Activated naive CD4-positive, alpha-beta T cell treated with anti-CD3 and anti-CD28 coated beads, Interleukin-2, amount 50 U/mL, for 72 hours (primary cell): ENCODE measurements around the gene DCAF12L2. TPM values are rescaled to one million over a fixed set of nuclear protein-coding genes. Genes with fewer than 3 reads are reported as not detected.
"Not testable (repeated sequence)": the region's sequence is repeated elsewhere in the genome, so short reads cannot be mapped to it uniquely, and the experiment has no call there.

Experiments used
- ATAC-seq, 2 donors: fragments of 150-1000 bp; cut with Tn5 transposase; 2 replicates each; pipeline ENCODE4 v1.10.0; 2021; ENCODE audit warnings: mild to moderate bottlenecking in 2 of 2, moderate library complexity in 2 of 2
- DNase-seq, 2 donors: peaks; one replicate each; pipeline ENCODE4 v3.0.0; 2021 to 2022; ENCODE audit warnings: low spot score in 2 of 2
- H3K27ac Mint-ChIP-seq, 2 donors: one replicate each; pipeline ENCODE4 v1.8.0; 2022; ENCODE audit warnings: mild to moderate bottlenecking in 2 of 2, mixed read lengths in 2 of 2
- H3K36me3 Mint-ChIP-seq, 2 donors: one replicate each; pipeline ENCODE4 v1.8.0; 2022; ENCODE audit warnings: mixed read lengths in 2 of 2
- H3K9me3 Mint-ChIP-seq, 2 donors: one replicate each; pipeline ENCODE4 v1.8.0; 2022; ENCODE audit warnings: mixed read lengths in 2 of 2
- total RNA-seq, 2 donors: library from RNA; stranded (reverse); gene quantifications; one replicate each; pipeline ENCODE4 v1.2.3, GENCODE V29; 2022

The DCAF12L2 gene
- not detected for total RNA-seq

DNA sequence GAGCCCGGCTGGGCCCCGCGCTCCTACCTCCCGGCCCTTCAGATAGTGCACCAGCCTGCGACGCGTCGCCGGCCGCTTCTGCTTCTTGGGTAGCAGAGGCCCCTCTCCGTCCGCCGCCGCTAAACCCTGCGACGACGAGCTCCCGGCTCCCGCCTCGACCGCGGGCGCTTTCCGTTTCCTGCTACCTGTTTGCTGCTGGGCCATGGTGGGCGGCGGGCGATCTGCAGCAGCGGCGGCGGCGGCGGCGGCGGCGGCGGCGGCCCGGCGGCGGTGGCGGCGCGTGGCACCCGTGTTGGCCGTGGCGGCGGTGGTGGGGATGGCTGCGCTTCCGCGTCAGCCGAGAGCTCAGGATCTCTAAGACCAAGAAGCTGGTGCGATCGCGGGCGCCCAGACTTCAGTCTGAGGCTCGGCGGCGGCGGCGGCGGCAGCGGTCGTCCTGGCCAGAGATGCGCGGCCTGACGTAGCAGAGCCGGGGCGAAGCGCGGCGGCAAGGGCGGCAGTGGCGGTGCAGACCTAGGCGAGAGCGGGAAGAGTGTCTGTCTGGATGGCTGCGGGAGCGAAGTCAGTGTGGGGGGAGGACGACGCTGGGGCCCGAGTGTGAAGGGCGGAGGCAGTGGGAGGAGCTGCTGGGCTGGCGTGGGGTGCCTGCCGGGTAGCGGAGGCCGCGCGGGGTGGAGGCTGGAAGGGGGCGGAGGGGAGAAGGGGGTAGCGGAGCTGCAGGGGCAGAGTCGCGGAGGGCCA, at the start of gene DCAF12L2:
Gene DCAF12L2, minus strand, starts transcription at position 569 of the 741 bp plus-strand sequence. Its CDS starts 365 bp downstream, at position 204.
- Mint-ChIP-seq H3K9me3 (no peaks in the 10 kb centered on the region), H3K27ac (no peak within 1 kb of the TSS), H3K36me3 (no peaks in the 10 kb centered on the region)
- ATAC-seq (peak in 1 of 2 donors; percentile 30), DNase-seq (no peak)

GRCh38 chrX:126190888-126191287, 24.8 kb upstream of the DCAF12L2 start:
- ATAC-seq, H3K9me3 Mint-ChIP-seq, H3K27ac Mint-ChIP-seq: not testable (repeated sequence)

GRCh38 chrX:126177133-126177840, 11.2 kb upstream of the DCAF12L2 start:
- Mint-ChIP-seq H3K27ac (no peak overlapping the region), H3K36me3 (no peaks in the 10 kb centered on the region), H3K9me3 (no peaks in the 10 kb centered on the region)
- DNase-seq (no peak), ATAC-seq (no peak)

More at GRCh38 chrX:126190888-126191287, 24.8 kb upstream of the DCAF12L2 start:
- DNase-seq, H3K36me3 Mint-ChIP-seq: not testable (repeated sequence)

DNA sequence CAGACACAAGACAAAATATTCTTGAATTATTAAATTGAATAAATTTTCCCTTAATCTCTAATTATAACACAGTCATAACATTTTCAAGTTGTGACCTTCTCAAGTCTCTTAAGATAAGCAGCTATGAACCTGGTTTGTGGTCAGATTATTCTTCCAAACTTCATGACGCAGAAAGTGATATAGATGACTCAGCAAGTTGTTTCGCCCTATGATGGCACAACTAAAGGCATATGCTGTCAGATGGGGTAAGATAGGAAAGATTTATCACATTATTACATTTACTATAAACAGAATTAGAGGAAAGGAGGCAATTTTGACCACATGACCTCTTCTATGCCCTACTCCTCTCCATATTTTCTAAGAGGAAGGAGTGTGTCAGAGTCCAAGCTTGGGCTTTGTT, 4.6 kb upstream of the DCAF12L2 start:
- DNase-seq (no peak), ATAC-seq (no peak)
- Mint-ChIP-seq H3K27ac (no peak overlapping the region), H3K9me3 (no peaks in the 10 kb centered on the region), H3K36me3 (no peaks in the 10 kb centered on the region)

GRCh38 chrX:126167560-126167959, 1.5 kb upstream of the DCAF12L2 start:
- no peaks in the 10 kb centered on the region for H3K9me3 Mint-ChIP-seq
- H3K27ac Mint-ChIP-seq, result no peak overlapping the region
- no peaks in the 10 kb centered on the region for H3K36me3 Mint-ChIP-seq
- no peak for DNase-seq
- ATAC-seq, result no peak

DNA sequence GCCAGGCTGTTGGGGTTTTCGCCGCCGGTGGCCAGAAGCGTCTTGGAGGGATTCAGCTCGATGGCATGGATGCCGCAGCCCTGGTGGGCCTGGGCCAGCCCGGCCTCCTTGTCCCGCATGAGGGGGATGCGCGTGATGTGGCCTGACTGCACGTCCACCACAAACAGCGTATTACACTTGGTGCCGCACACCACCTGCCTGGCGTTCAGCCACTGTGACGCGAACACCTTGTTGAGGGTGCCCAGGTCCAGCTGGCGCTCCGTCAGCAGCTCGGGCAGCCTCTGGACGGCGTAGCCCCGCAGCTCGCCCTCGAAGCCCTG, 728 bp downstream of the DCAF12L2 start:
- no peak for DNase-seq
- Mint-ChIP-seq H3K9me3 (no peaks in the 10 kb centered on the region), H3K27ac (no peak overlapping the region), H3K36me3 (no peaks in the 10 kb centered on the region)
- ATAC-seq, result no peak

DNA sequence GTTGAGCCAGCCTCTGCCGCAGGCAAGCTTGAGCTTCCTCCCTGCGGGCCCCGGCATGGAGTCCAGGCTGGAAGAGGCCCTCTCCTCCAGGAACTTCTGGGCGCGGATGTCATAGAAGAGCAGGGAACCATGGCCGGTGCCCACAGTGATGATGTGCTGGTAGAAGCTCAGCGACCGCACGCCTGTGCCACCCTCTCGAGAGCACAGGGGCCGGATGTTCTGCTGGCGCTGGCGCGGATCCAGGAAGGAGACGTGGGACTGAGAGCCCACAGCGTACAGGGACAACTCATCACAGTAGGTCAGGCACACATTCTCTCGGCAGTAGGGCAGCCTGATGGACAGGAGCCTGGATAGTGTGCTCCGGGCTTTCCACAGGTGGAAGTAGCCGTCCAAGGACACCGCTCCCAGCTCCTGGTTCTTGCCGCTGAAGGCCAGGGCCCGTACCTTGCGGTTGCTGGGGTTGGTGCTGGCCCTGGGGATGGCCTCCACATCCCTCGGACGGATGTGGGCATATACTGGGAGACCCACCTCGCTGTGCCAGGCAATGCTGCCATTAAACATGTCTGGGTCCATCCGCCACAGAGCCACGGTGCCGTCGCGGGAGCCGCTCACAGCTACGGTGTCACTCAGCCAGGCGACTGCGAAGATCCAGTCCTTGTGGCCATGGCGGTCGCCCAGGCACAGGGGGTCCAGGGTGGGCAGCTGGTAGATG, 1.2 kb downstream of the DCAF12L2 start:
- Mint-ChIP-seq H3K27ac (no peak overlapping the region), H3K36me3 (no peaks in the 10 kb centered on the region), H3K9me3 (no peaks in the 10 kb centered on the region)
- DNase-seq (no peak), ATAC-seq (no peak)

- no peak overlapping the region for H3K27ac Mint-ChIP-seq
- ATAC-seq (no peak), DNase-seq (no peak)
- no peaks in the 10 kb centered on the region for H3K36me3 Mint-ChIP-seq
- no peaks in the 10 kb centered on the region for H3K9me3 Mint-ChIP-seq
Measured at GRCh38 chrX:126164226-126164625, 1.9 kb downstream of the DCAF12L2 start.

GRCh38 chrX:126141014-126141413, 25.1 kb downstream of the DCAF12L2 start:
- DNase-seq (no peak), ATAC-seq (no peak)
- Mint-ChIP-seq H3K36me3 (no peaks in the 10 kb centered on the region), H3K9me3 (no peaks in the 10 kb centered on the region), H3K27ac (no peak overlapping the region)

DNA sequence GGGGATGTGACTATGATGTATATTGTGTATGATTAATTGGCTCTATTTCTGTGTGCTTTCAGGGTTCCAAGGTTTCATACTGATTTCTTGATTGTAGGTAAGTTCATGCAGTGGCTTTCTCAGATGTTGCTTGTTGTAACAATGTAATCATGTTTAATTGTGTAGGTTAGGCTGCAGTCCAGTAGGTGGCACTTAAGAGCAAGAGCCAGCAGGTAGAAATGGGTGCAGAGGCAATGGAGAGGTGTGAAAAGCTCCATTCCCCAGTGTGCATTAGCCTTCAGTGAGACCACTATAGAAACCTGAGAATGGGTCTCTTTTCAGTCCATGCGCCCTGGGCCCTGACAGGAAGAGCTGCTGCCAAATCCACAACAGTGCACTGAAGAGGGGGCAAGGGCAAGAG, 28.2 kb downstream of the DCAF12L2 start:
- Mint-ChIP-seq H3K27ac (no peak overlapping the region), H3K9me3 (no peaks in the 10 kb centered on the region), H3K36me3 (no peaks in the 10 kb centered on the region)
- ATAC-seq (no peak), DNase-seq (no peak)

GRCh38 chrX:126124721-126125120, 41.4 kb downstream of the DCAF12L2 start:
- DNase-seq (no peak), ATAC-seq (no peak)
- Mint-ChIP-seq H3K27ac (no peak overlapping the region), H3K9me3 (no peaks in the 10 kb centered on the region), H3K36me3 (no peaks in the 10 kb centered on the region)
